Mononuclear cell (primary cell): ENCODE data around the gene TEX44. TPM values are rescaled to one million over a fixed set of nuclear protein-coding genes. Genes with fewer than 3 reads are reported as not detected.

Experiments used
- H3K27me3 ChIP-seq: 2 replicates; pipeline ENCODE4 v1.6.0; 2011; ENCODE audit warnings: low read length, control low read depth; ENCODE audit not compliant: insufficient read depth
- H3K4me1 ChIP-seq: 2 replicates; pipeline ENCODE4 v1.5.1; 2011; ENCODE audit warnings: mild to moderate bottlenecking, low read length, control low read depth; ENCODE audit not compliant: insufficient read depth
- H3K4me3 ChIP-seq: 2 replicates; pipeline ENCODE4 v1.5.1; 2011; ENCODE audit warnings: mild to moderate bottlenecking, low read length, moderate library complexity
- H3K9me3 ChIP-seq: 2 replicates; pipeline ENCODE4 v1.5.1; 2011; ENCODE audit warnings: low read depth, mild to moderate bottlenecking, control low read depth, low read length
- total RNA-seq: library from RNA; depleted of rRNA; stranded (reverse); fragments of >200 nt; gene quantifications from one replicate; pipeline ENCODE4 v1.2.3, GENCODE V29; 2012

The TEX44 gene
- total RNA-seq, 1 donor: not detected

GRCh38 chr2:231612109-231612455 lies 19.4 kb downstream of the TEX44 start:
- no peak overlapping the region for H3K4me3 ChIP-seq
- no peaks in the 10 kb centered on the region for H3K9me3 ChIP-seq
- no peaks in the 10 kb centered on the region for H3K27me3 ChIP-seq
- H3K4me1 ChIP-seq: peaks cover 43% of the 10 kb centered on the region

GRCh38 chr2:231612456-231613330 lies 20.0 kb downstream of the TEX44 start:
- H3K4me3 ChIP-seq: no peak overlapping the region

GRCh38 chr2:231613331-231613662 lies 20.6 kb downstream of the TEX44 start:
- H3K27me3 ChIP-seq: no peaks in the 10 kb centered on the region
- peaks cover 43% of the 10 kb centered on the region for H3K4me1 ChIP-seq
- no peaks in the 10 kb centered on the region for H3K9me3 ChIP-seq
- H3K4me3 ChIP-seq: peak overlapping the region; percentile 25

More at GRCh38 chr2:231612456-231613330, 20.0 kb downstream of the TEX44 start:
- H3K4me1 ChIP-seq: peaks cover 43% of the 10 kb centered on the region
- H3K27me3 ChIP-seq: no peaks in the 10 kb centered on the region
- H3K9me3 ChIP-seq: no peaks in the 10 kb centered on the region

- Histone ChIP-seq H3K27me3 (no peaks in the 10 kb centered on the region), H3K4me1 (peaks cover 43% of the 10 kb centered on the region), H3K9me3 (no peaks in the 10 kb centered on the region), H3K4me3 (peak overlapping the region; percentile 27)
Measured at GRCh38 chr2:231613663-231614558, 21.2 kb downstream of the TEX44 start.

GRCh38 chr2:231614559-231615057 lies 21.9 kb downstream of the TEX44 start:
- peak overlapping the region; percentile 27 for H3K4me3 ChIP-seq
- H3K9me3 ChIP-seq: no peaks in the 10 kb centered on the region
- H3K27me3 ChIP-seq: no peaks in the 10 kb centered on the region
- peaks cover 43% of the 10 kb centered on the region for H3K4me1 ChIP-seq

GRCh38 chr2:231615058-231615671 lies 22.5 kb downstream of the TEX44 start:
- no peaks in the 10 kb centered on the region for H3K9me3 ChIP-seq
- peaks cover 43% of the 10 kb centered on the region for H3K4me1 ChIP-seq
- no peaks in the 10 kb centered on the region for H3K27me3 ChIP-seq
- H3K4me3 ChIP-seq: peak overlapping the region; percentile 4

- Histone ChIP-seq H3K4me3 (no peak overlapping the region), H3K9me3 (no peaks in the 10 kb centered on the region), H3K27me3 (no peaks in the 10 kb centered on the region), H3K4me1 (peaks cover 39% of the 10 kb centered on the region)
Measured at GRCh38 chr2:231616296-231616695, 23.6 kb downstream of the TEX44 start.

- Histone ChIP-seq H3K9me3 (no peaks in the 10 kb centered on the region), H3K4me3 (no peak overlapping the region), H3K4me1 (peaks cover 29% of the 10 kb centered on the region), H3K27me3 (no peaks in the 10 kb centered on the region)
Measured at GRCh38 chr2:231617059-231617926, 24.6 kb downstream of the TEX44 start.

- no peak overlapping the region for H3K4me3 ChIP-seq
- no peaks in the 10 kb centered on the region for H3K9me3 ChIP-seq
- no peaks in the 10 kb centered on the region for H3K4me1 ChIP-seq
- H3K27me3 ChIP-seq: no peaks in the 10 kb centered on the region
Measured at GRCh38 chr2:231621051-231621879, 28.6 kb downstream of the TEX44 start.

- H3K9me3 ChIP-seq: no peaks in the 10 kb centered on the region
- peaks cover 4% of the 10 kb centered on the region for H3K4me1 ChIP-seq
- no peak overlapping the region for H3K4me3 ChIP-seq
- H3K27me3 ChIP-seq: no peaks in the 10 kb centered on the region
Measured at GRCh38 chr2:231622963-231623362, 30.3 kb downstream of the TEX44 start.

- no peaks in the 10 kb centered on the region for H3K27me3 ChIP-seq
- H3K4me1 ChIP-seq: peaks cover 8% of the 10 kb centered on the region
- H3K4me3 ChIP-seq: no peak overlapping the region
- H3K9me3 ChIP-seq: no peaks in the 10 kb centered on the region
Measured at GRCh38 chr2:231626449-231626848, 33.8 kb downstream of the TEX44 start.

GRCh38 chr2:231627384-231628120 lies 34.9 kb downstream of the TEX44 start:
- no peak overlapping the region for H3K4me3 ChIP-seq
- no peaks in the 10 kb centered on the region for H3K9me3 ChIP-seq
- H3K27me3 ChIP-seq: no peaks in the 10 kb centered on the region
- peaks cover 8% of the 10 kb centered on the region for H3K4me1 ChIP-seq

- peaks cover 6% of the 10 kb centered on the region for H3K4me1 ChIP-seq
- H3K27me3 ChIP-seq: no peaks in the 10 kb centered on the region
- H3K9me3 ChIP-seq: no peaks in the 10 kb centered on the region
- H3K4me3 ChIP-seq: no peak overlapping the region
Measured at GRCh38 chr2:231632559-231633142, 40.0 kb downstream of the TEX44 start.
